ENCODE measurements around the gene TARP.

Gene TARP

GRCh38 chr7:38220452-38220851 lies 53.0 kb downstream of the TARP start:
- no peak for DNase-seq (ENCODE audit: extremely low read depth in 1 of 2, low read depth in 1 of 2)

GRCh38 chr7:38217672-38218071 lies 55.8 kb downstream of the TARP start:
- DNase-seq (ENCODE audit: extremely low read depth in 1 of 2, low read depth in 1 of 2), result no peak

GRCh38 chr7:38215735-38216670 lies 57.4 kb downstream of the TARP start:
- peak; percentile 37 to 55 for DNase-seq (ENCODE audit: extremely low read depth in 1 of 2, low read depth in 1 of 2)

- DNase-seq (ENCODE audit: extremely low read depth in 1 of 2, low read depth in 1 of 2), result no peak
These were observed 58.3 kb downstream of the TARP start for GRCh38 chr7:38215115-38215514.

DNA sequence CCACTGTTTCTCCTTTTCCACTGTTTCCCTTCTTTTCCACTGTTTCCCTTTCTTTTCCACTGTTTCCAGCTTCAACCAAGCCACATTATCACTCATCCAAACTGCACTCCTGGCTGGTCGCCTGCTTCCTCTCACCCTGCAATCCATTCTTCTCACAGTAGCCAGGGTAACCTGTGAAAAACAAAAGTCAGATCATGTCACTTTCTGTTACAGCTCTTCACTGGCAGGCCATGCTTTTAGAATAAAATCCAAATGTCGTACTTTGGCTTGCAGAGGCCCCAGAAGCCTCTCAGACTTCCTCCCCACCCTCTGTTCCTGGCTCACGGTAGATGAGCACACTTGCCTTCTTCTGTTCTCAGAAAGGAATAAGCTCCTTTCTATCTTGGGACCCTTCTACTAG lies 61.5 kb downstream of the TARP start:
- DNase-seq (ENCODE audit: extremely low read depth in 1 of 2, low read depth in 1 of 2), result no peak

- no peak for DNase-seq (ENCODE audit: extremely low read depth in 1 of 2, low read depth in 1 of 2)
These were observed 62.0 kb downstream of the TARP start for GRCh38 chr7:38211486-38211885.
